Measurements from ENCODE around the gene KDSR.

Gene KDSR

DNA sequence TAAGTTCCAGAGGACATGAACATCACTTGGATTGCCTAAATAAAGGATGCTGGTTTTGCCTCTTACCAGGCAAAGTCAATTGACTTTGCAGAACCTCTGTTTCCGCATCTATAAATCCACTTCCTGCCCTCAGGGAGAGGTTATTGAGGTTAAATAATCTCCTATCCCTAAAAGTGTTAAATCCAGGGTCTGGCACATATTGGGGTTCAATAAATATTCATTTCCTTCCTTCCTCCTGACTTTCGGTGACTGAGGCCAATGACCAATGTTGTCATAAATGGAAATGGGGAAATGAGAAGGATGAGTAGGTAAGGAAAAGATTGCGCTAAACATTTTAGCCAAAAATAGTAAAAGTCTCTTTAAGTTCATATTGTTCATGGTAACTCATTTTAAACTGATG, 63.5 kb downstream of the KDSR start:
- DNase-seq (ENCODE audit: low spot score) = no peak

- DNase-seq (ENCODE audit: low spot score) = no peak
Measured at GRCh38 chr18:63302636-63303405, 64.2 kb downstream of the KDSR start.

- no peak for DNase-seq (ENCODE audit: low spot score)
Measured at GRCh38 chr18:63302220-63302619, 64.8 kb downstream of the KDSR start.

DNA sequence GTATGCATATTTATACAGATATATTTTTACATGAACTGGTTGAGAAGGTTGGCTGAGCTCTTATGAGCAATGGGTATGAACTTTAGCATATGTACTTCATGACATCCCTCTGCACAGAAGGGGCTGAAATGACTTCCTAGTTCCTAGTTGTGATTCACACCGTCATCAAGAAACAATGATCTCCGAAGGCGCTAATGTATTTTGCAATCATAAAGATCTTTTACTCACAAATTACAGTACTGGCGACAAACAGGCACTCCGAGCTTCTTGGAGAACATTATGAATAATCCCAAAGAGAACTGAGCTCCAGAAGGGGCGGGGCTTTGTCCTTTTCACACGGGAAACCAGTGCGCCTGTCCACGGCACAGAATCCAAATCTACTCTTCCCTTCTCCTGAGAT, 65.6 kb downstream of the KDSR start:
- DNase-seq (ENCODE audit: low spot score) = no peak

GRCh38 chr18:63299837-63300745, 66.9 kb downstream of the KDSR start:
- DNase-seq (ENCODE audit: low spot score) = no peak

DNA sequence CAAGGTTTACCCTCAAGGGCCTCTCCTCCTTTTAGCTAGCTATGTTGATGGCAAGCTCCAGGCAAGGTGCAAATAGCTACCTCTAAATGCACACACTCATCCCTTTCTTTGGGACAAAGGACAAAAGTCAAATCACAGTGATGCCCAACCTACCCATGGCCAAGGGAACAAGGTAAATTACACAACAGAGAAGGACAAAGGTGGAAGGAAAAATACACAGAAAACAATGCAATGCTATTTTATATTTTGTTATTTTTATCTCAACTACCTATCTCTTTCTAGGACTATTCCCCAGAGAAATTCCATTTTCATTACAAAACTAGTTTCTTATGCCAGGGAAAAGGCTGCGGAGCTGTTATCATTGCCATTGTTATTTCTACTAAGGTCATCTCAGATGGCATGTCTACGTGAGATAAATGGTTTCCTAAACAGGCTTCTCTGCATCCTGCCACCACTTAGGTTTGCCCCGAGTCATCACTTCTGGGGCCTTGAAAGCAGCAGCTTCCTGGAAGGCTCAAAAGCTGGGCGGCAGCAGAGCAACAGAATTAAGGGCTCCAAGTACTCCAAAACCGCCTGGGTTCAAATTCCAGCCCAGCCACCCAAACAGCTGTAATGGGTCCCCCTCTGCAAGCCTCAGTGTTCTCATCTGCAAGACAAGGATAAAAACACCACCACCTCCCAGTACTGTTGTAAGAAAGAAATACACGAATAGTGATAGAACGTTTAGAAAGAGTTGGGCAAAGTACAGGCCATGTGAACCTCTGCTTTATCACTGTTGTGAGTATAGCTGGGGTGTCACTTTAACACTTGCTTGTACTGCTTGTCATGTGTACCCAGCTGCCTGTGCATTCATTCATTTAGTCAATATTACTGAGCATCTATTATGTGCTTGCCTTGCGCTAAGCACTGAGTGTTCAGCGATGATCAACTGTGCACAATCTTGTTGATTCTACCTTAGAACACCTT, 68.3 kb downstream of the KDSR start:
- DNase-seq (ENCODE audit: low spot score) = no peak

GRCh38 chr18:63297687-63298399, 69.2 kb downstream of the KDSR start:
- DNase-seq (ENCODE audit: low spot score) = no peak

- no peak for DNase-seq (ENCODE audit: low spot score)
Measured at GRCh38 chr18:63293935-63294334, 73.1 kb downstream of the KDSR start.

DNA sequence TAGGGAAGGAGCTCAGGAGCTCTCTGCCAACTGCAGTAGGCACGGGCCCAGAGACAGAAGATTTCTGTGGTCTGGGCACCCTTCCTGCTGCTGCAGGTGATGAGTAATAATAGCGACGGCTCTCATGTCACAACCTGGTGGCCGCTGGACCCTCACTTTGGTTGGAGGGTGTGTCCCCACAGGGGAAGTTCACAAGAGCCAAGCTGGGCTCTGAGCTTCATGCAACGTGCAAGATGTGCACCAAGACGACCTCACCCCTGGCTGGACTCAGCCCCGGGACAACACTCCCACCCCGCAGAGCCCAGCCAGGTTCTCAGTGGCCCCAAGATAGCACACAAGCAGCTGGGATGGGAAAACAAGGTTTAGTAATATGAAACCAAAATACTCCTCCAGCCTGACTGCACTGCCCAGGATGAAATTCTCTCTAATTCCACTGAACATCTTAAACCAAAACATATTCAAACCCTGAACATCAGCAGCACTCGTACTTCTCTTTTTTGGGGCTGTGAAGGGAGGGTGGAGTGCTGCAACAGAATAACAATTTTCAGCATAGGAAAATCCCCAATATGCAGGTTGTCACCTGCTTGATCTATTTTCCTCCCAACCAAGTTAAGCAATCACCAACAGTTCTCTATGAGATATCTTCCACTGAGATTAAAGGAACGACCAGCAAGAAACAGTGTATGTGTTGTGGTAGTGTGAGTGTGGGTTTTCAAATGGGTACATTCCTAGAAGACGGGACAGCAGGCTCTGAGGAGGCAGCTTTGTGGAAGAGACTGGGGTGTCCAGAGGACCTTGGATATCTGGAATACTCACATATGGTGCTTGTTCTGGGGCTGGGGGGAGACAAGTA, 73.9 kb downstream of the KDSR start:
- no peak for DNase-seq (ENCODE audit: low spot score)

GRCh38 chr18:63291278-63291677, 75.7 kb downstream of the KDSR start:
- no peak for DNase-seq (ENCODE audit: low spot score)

DNA sequence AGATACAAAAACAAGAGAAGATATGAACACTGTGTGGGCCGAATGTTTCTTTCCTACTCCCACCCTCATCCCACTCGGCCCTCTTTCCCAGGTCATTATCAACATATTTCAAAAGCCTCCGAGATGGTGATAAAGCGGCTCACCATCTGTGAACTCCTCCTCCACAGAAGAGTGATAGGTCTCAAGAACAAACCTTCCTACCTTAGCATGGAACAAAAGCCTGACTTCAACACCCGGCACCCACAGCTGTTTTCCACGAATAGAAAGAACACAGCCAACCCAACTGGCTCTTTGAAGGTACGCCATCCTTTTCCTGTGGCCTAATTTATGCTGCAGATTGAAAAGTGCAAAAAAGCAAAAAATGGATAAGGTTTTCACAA, 76.2 kb downstream of the KDSR start:
- no peak for DNase-seq (ENCODE audit: low spot score)

GRCh38 chr18:63290166-63290820, 76.7 kb downstream of the KDSR start:
- no peak for DNase-seq (ENCODE audit: low spot score)

DNA sequence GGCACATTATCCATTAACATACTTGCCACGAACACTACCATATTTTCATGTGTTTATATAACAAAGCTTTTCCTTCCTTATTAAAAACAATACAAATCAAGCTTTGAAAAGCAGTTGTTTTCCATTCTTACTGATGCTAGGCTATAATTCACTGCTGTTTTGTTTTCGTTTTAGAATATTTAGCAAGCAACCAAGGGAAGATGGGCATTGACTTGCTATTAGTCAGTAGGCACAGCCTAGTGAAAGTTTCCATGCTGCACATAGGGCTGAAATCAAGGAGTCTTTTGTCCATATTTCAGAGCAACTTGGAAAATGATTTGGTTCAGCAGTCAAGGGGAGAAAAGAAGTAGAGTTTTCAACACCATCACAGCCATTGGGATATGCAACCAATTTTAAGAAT, 78.7 kb downstream of the KDSR start:
- no peak for DNase-seq (ENCODE audit: low spot score)

DNA sequence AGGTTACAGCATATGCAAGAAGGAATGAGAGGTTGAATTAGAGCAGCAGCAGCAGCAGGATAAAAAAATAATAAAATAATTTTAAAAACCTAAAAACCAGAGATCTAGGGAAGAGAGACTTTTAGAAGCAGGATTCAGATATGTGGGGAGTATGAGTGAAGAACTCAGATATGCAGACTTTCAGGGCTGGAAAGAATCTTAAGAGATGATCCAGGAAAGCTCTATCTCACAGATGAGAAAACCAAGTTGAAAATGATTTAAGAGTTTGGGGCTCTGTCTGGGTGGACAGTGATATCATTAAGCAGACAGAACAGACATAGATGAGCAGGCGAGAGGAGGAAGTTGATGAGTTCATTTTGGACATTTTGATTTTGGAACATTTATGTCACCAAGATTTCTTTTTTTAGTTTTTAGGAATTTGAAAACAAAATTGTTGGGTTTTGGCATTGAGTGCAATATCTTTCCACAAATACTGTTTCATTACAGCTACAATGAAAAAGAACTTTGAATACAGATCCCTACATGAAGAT, 79.2 kb downstream of the KDSR start:
- DNase-seq (ENCODE audit: low spot score) = no peak

- no peak for DNase-seq (ENCODE audit: low spot score)
Measured at GRCh38 chr18:63286926-63287325, 80.1 kb downstream of the KDSR start.

- DNase-seq (ENCODE audit: low spot score) = no peak
Measured at GRCh38 chr18:63284827-63285733, 81.9 kb downstream of the KDSR start.

- DNase-seq (ENCODE audit: low spot score) = no peak
Measured at GRCh38 chr18:63284173-63284799, 82.7 kb downstream of the KDSR start.

All from LoVo (cell line).